ENCODE data around the gene GIT1. TPM values are rescaled to one million over a fixed set of nuclear protein-coding genes. Genes with fewer than 3 reads are reported as not detected.

Gene GIT1
- total and polyA plus RNA-seq, 9 of the 15 experiments (the other 6 are each of a cell fraction or from before 2014, with no cell fraction given) = 0.35 to 35.3 (median 17.1) TPM

DNA sequence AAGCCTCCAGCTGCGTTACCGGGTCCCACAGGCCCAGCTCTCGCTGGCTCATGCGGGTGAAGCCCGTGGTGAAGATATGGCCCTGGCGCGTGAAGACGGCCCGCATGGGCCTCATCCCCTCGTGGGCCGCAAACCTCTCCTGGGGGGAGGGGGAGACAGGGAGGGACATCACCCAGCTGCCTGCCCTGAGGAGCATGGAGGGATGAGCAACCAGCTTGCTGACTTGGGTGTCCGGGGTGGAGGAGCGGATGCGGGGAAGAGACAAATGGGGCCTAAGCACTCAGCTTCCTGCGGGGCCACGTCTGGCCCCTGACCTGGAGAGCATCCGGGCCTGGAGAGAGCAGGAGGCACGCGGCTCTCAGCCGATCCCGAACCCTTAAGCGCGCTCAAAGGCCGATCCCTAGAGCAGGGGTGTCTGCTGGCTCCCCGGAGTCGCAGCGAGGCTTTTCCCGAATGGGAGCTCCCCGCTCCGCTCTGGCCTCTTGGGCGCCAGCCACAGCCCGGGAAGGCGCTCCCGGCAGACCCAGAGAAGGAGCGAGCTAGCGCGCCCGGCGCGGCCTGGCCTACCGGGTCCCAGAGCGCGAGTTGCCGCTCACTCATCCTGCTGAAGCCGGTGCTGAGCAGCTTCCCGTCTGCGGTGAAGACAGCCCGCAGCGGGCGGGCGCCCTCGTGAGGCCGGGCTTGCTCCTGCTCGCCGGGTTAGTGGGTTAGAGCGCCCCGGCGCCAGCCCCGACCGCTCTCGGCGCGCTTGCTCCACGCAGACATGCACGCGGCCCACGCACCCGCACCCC is 28.2 kb upstream of the GIT1 start (continued):
- TF ChIP-seq, protein P1, sequence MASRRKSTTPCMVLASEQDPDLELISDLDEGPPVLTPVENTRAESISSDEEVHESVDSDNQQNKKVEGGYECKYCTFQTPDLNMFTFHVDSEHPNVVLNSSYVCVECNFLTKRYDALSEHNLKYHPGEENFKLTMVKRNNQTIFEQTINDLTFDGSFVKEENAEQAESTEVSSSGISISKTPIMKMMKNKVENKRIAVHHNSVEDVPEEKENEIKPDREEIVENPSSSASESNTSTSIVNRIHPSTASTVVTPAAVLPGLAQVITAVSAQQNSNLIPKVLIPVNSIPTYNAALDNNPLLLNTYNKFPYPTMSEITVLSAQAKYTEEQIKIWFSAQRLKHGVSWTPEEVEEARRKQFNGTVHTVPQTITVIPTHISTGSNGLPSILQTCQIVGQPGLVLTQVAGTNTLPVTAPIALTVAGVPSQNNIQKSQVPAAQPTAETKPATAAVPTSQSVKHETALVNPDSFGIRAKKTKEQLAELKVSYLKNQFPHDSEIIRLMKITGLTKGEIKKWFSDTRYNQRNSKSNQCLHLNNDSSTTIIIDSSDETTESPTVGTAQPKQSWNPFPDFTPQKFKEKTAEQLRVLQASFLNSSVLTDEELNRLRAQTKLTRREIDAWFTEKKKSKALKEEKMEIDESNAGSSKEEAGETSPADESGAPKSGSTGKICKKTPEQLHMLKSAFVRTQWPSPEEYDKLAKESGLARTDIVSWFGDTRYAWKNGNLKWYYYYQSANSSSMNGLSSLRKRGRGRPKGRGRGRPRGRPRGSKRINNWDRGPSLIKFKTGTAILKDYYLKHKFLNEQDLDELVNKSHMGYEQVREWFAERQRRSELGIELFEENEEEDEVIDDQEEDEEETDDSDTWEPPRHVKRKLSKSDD (conservative IDR thresholded peaks at IDR 0.05; ENCODE audit: low read length) = no peak
- no peak for TF ChIP-seq BRCA1 (IDR thresholded peaks at IDR 0.05)
- no peak for TF ChIP-seq BRCA1 (CRISPR knock-in tag; IDR thresholded peaks at IDR 0.05)
- no peak for TF ChIP-seq CEBPZ (IDR thresholded peaks at IDR 0.05; ENCODE audit: borderline replicate concordance, low read depth, low read length)
- TF ChIP-seq NBN (IDR thresholded peaks at IDR 0.05; ENCODE audit: low read depth) = 0 out of 2 replicates have a peak, but pooled peaks have one; percentile 48
- TF ChIP-seq ZC3H8 (IDR thresholded peaks at IDR 0.05) = no peak
- no peak for TF ChIP-seq KDM2B (CRISPR knock-in tag; IDR thresholded peaks at IDR 0.05)
- TF ChIP-seq ETS2 (tag; IDR thresholded peaks at IDR 0.05; ENCODE audit: borderline replicate concordance, poor library complexity, severe bottlenecking) = no peak
- TF ChIP-seq SMARCB1 (IDR thresholded peaks at IDR 0.05; ENCODE audit: insufficient read length, low read depth) = no peak
- TF ChIP-seq NFE2 (IDR thresholded peaks at IDR 0.05; ENCODE audit: low read depth) = peak; percentile 15; the same call in 1 of the 2 replicates
- no peak for TF ChIP-seq TEAD2 (tag; IDR thresholded peaks at IDR 0.05)
- 0 out of 2 replicates have a peak, but pooled peaks have one; percentile 51 for TF ChIP-seq CREB3L1 (IDR thresholded peaks at IDR 0.05; ENCODE audit: borderline replicate concordance, low read depth)
- TF ChIP-seq ZNF586 (CRISPR knock-in tag; conservative IDR thresholded peaks at IDR 0.05) = no peak
- TF ChIP-seq RBM15 (IDR thresholded peaks at IDR 0.05; ENCODE audit: insufficient read depth, low read length) = no peak
- no peak for TF ChIP-seq ZNF3 (CRISPR knock-in tag; IDR thresholded peaks at IDR 0.05)
- TF ChIP-seq CCAR2 (IDR thresholded peaks at IDR 0.05; ENCODE audit: low read depth, low read length) = no peak
- peak; percentile 98 for TF ChIP-seq CBFB (CRISPR knock-in tag; IDR thresholded peaks at IDR 0.05)
- no peak for TF ChIP-seq NR2C1 (IDR thresholded peaks at IDR 0.05)
- TF ChIP-seq NR2C1 (tag; IDR thresholded peaks at IDR 0.05) = no peak
- peak; percentile 17; the same call in 1 of the 2 replicates for TF ChIP-seq SOX6 (IDR thresholded peaks at IDR 0.05)
- peak in 1 of 2 experiments; percentile 39; a peak in 1 of 4 replicates for TF ChIP-seq HDAC1 (IDR thresholded peaks at IDR 0.05)
- no peak for TF ChIP-seq SAP30 (IDR thresholded peaks at IDR 0.05; ENCODE audit: borderline replicate concordance, insufficient read depth, low read depth, low read length, poor library complexity, severe bottlenecking)

Measured in K562 (cell line).